DMS79 treated with DMSO at 0.1 percent for 48 hours (cell line): ENCODE data around the gene PSMD9.

Experiments used
- DNase-seq: peaks from one replicate; lab custom pipeline; 2025; lab: John Stamatoyannopoulos, UW

Gene PSMD9

GRCh38 chr12:121955258-121956237, 67.0 kb downstream of the PSMD9 start:
- no peak for DNase-seq

- DNase-seq, result peak; percentile 24
Measured at GRCh38 chr12:121957861-121958515, 69.4 kb downstream of the PSMD9 start.

GRCh38 chr12:121958541-121959240, 70.1 kb downstream of the PSMD9 start:
- DNase-seq, result peak; percentile 51

GRCh38 chr12:121960541-121960940, 72.0 kb downstream of the PSMD9 start:
- no peak for DNase-seq

GRCh38 chr12:121961195-121961879, 72.7 kb downstream of the PSMD9 start:
- DNase-seq, result no peak

GRCh38 chr12:121963341-121964018, 74.9 kb downstream of the PSMD9 start:
- no peak for DNase-seq

GRCh38 chr12:121964813-121965643, 76.4 kb downstream of the PSMD9 start:
- DNase-seq, result peak; percentile 33

GRCh38 chr12:121966959-121967358, 78.4 kb downstream of the PSMD9 start:
- no peak for DNase-seq
